ENCODE measurements around the gene DNMT1.

- TF ChIP-seq CTCF (conservative IDR thresholded peaks at IDR 0.05; ENCODE audit: low read depth, low read length) (no peak), EZH2 (IDR thresholded peaks at IDR 0.05; ENCODE audit: borderline replicate concordance, low read depth, low read length, poor library complexity, severe bottlenecking) (no peak)
Measured at GRCh38 chr19:10143681-10144080, 51.1 kb downstream of the DNMT1 start.

All from A673 (cell line).